KMS-11 (cell line): ENCODE results near the gene MRPL22.

Experiments
- H2AFZ ChIP-seq: fragments of 200-600 bp; sonication (generic); 2 replicates; pipeline ENCODE4 v1.6.1; 2016; ENCODE audit warnings: antibody characterized with exemption, mixed run types, low read depth
- H3K27ac ChIP-seq: fragments of 200-600 bp; sonication (generic); 2 replicates; pipeline ENCODE4 v1.6.1; 2016; ENCODE audit warnings: mild to moderate bottlenecking, mixed run types
- H3K27me3 ChIP-seq: fragments of 200-600 bp; sonication (generic); 2 replicates; pipeline ENCODE4 v1.6.1; 2017; ENCODE audit warnings: mild to moderate bottlenecking, low read depth, mixed run types, moderate library complexity; ENCODE audit not compliant: insufficient read depth
- H3K36me3 ChIP-seq: fragments of 200-600 bp; sonication (generic); 2 replicates; pipeline ENCODE4 v1.6.1; 2017; ENCODE audit warnings: mild to moderate bottlenecking, mixed run types; ENCODE audit not compliant: insufficient read depth
- H3K4me1 ChIP-seq: fragments of 200-600 bp; sonication (generic); 2 replicates; pipeline ENCODE4 v1.6.1; 2016; ENCODE audit warnings: mild to moderate bottlenecking, low read depth, mixed run types; ENCODE audit not compliant: poor library complexity, severe bottlenecking
- H3K4me2 ChIP-seq: fragments of 200-600 bp; sonication (generic); 2 replicates; pipeline ENCODE4 v1.7.0; 2016; ENCODE audit warnings: mild to moderate bottlenecking, mixed run types
- H3K4me3 ChIP-seq: fragments of 200-600 bp; sonication (generic); IDR thresholded peaks from 2 replicates; pipeline ENCODE4 v1.6.1; 2017; ENCODE audit warnings: low read depth, low read length, mixed read lengths; ENCODE audit not compliant: insufficient read depth
- H3K79me2 ChIP-seq: fragments of 200-600 bp; sonication (generic); 2 replicates; pipeline ENCODE4 v1.6.1; 2016; ENCODE audit warnings: low read depth, mixed run types; ENCODE audit not compliant: insufficient read depth
- H3K9ac ChIP-seq: fragments of 200-600 bp; sonication (generic); 2 replicates; pipeline ENCODE4 v1.6.1; 2016; ENCODE audit warnings: mild to moderate bottlenecking, mixed run types
- H4K20me1 ChIP-seq: fragments of 200-600 bp; sonication (generic); 2 replicates; pipeline ENCODE4 v1.6.1; 2016; ENCODE audit warnings: mild to moderate bottlenecking, mixed run types; ENCODE audit not compliant: insufficient read depth
- TF ChIP-seq, protein P1 (sequence below): fragments of 200-600 bp; sonication (generic); conservative IDR thresholded peaks from 2 replicates; pipeline ENCODE4 v1.6.1; 2017; ENCODE audit warnings: low read depth, mild to moderate bottlenecking, antibody characterized with exemption, low read length, moderate library complexity, mixed read lengths

The MRPL22 gene

DNA sequence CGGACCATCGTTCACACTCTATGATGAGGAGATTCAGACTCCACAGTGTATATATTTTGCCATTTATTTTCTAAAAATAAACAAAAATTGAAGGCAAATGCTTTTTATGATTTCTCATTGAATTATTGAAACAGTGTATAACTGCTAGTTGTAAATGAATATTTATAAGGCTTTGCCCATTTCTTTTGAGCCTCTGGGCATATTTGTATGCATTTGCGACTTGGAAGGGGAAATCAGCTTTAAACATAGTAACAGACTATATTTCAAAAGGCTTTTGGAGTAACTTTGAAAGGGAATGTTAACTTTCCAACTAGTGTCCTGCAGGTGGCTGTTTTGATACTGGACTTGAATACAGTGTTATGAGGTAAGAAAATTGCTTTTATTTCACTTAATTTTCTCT is 26.0 kb downstream of the MRPL22 start:
- no peak overlapping the region for H3K9ac ChIP-seq
- H2AFZ ChIP-seq, result no peak overlapping the region
- no peak overlapping the region for H3K27ac ChIP-seq
- no peaks in the 10 kb centered on the region for H4K20me1 ChIP-seq
- no peak overlapping the region for H3K4me2 ChIP-seq
- no peaks in the 10 kb centered on the region for H3K79me2 ChIP-seq
- no peaks in the 10 kb centered on the region for H3K27me3 ChIP-seq
- no peaks in the 10 kb centered on the region for H3K36me3 ChIP-seq
- H3K4me1 ChIP-seq, result no peaks in the 10 kb centered on the region
- no peak overlapping the region for H3K4me3 ChIP-seq
- TF ChIP-seq, protein P1, sequence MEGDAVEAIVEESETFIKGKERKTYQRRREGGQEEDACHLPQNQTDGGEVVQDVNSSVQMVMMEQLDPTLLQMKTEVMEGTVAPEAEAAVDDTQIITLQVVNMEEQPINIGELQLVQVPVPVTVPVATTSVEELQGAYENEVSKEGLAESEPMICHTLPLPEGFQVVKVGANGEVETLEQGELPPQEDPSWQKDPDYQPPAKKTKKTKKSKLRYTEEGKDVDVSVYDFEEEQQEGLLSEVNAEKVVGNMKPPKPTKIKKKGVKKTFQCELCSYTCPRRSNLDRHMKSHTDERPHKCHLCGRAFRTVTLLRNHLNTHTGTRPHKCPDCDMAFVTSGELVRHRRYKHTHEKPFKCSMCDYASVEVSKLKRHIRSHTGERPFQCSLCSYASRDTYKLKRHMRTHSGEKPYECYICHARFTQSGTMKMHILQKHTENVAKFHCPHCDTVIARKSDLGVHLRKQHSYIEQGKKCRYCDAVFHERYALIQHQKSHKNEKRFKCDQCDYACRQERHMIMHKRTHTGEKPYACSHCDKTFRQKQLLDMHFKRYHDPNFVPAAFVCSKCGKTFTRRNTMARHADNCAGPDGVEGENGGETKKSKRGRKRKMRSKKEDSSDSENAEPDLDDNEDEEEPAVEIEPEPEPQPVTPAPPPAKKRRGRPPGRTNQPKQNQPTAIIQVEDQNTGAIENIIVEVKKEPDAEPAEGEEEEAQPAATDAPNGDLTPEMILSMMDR, result no peak

DNA sequence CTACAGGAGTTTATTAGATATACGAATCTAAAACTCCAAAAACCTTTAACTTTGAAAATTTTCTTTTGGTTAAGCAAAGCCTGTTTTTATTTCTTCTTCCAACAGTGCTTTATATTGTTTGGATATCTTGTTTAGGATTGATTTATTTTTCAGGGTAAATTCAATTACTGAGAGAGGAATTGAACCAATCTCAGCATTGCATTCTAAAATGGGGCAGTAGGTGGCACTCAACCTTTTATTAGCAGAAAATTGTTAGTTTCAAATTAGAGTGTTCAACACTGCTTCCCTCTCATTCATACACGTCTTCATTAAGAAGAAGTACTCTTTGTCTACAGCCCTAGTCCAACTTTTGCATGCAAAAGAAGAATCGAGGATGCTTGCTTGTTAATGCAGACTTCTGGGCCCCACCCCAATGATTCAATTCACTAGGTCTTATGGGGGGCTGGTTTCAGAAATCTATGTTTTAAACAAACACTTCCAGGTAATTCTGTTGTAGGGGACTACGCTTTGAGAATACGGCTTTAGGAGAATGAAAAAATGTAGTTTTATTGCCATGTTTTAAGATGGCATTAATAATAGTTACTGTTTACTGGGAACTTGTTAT is 26.6 kb downstream of the MRPL22 start:
- TF ChIP-seq, protein P1, result peak; percentile 61
- Histone ChIP-seq H3K27ac (no peak overlapping the region), H3K9ac (no peak overlapping the region), H4K20me1 (no peaks in the 10 kb centered on the region), H2AFZ (no peak overlapping the region), H3K4me1 (no peaks in the 10 kb centered on the region), H3K4me2 (no peak overlapping the region), H3K4me3 (no peak overlapping the region), H3K79me2 (no peaks in the 10 kb centered on the region), H3K27me3 (no peaks in the 10 kb centered on the region), H3K36me3 (no peaks in the 10 kb centered on the region)

DNA sequence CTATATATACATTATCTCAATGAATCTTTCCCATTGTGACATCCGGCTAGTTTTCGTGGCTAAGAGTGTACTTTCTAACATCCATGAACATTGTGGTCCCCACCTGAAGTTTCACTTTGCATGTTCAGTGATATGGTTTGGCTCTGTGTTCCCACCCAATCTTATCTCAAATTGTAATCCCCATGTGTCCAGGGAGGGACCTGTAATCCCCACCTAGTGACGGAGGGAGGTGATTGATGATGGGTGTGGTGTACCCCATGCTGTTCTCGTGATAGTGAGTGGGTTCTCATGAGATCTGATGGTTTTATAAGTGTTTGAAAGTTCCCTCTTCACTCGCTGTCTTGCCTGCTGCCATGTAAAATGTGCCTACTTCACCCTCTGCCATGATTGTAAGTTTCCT is 28.1 kb downstream of the MRPL22 start:
- Histone ChIP-seq H3K79me2 (no peaks in the 10 kb centered on the region), H3K27me3 (no peaks in the 10 kb centered on the region), H4K20me1 (no peaks in the 10 kb centered on the region), H2AFZ (no peak overlapping the region), H3K4me1 (no peaks in the 10 kb centered on the region), H3K27ac (no peak overlapping the region), H3K4me3 (no peak overlapping the region), H3K4me2 (no peak overlapping the region), H3K9ac (no peak overlapping the region), H3K36me3 (no peaks in the 10 kb centered on the region)
- TF ChIP-seq, protein P1, result no peak

DNA sequence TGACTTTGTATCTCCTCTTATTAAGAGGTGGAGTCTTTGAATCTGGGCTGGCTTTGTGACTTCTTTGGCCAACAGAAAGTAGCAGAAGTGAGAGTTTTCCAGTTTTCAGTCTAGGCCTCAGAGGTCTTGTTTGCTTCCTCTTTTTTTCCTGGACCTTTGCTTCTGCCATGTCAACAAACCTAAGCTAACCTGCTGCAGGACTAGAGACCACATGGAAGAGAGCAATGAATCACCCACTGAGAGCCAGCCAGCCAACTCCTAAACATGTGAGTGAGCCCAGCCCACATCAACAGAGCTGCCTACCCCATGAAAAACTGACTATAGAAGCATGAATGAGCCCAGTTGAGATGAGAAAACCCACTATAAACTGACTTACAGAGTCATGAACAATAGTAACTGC is 29.9 kb downstream of the MRPL22 start:
- H3K4me2 ChIP-seq, result no peak overlapping the region
- no peaks in the 10 kb centered on the region for H4K20me1 ChIP-seq
- H3K9ac ChIP-seq, result no peak overlapping the region

More for the DNA sequence above, 29.9 kb downstream of the MRPL22 start:
- no peak overlapping the region for H3K27ac ChIP-seq
- TF ChIP-seq, protein P1, result no peak
- H3K4me3 ChIP-seq, result no peak overlapping the region
- no peaks in the 10 kb centered on the region for H3K79me2 ChIP-seq
- H3K4me1 ChIP-seq, result no peaks in the 10 kb centered on the region
- H3K36me3 ChIP-seq, result no peaks in the 10 kb centered on the region
- H2AFZ ChIP-seq, result no peak overlapping the region
- no peaks in the 10 kb centered on the region for H3K27me3 ChIP-seq
